Lower lobe of right lung (tissue), 2 donors: ENCODE results near the gene C12orf60. TPM values are rescaled to one million over a fixed set of nuclear protein-coding genes. Genes with fewer than 3 reads are reported as not detected.

Source experiments
- ATAC-seq, 2 donors: fragments of 200-7000 bp; cut with Tn5 transposase; one replicate each; pipeline ENCODE4 v1.9.1; 2020 to 2022; ENCODE audit warnings: mild to moderate bottlenecking in 2 of 2, moderate library complexity in 2 of 2
- DNase-seq: peaks from one replicate; pipeline ENCODE4 v3.0.0-alpha.2; 2020
- H3K27ac ChIP-seq: fragments of 200-600 bp; one replicate; pipeline ENCODE4 v1.8.0; 2022
- H3K27me3 ChIP-seq: fragments of 200-600 bp; one replicate; pipeline ENCODE4 v1.8.0; 2022; ENCODE audit warnings: low read depth
- H3K36me3 ChIP-seq: fragments of 200-600 bp; one replicate; pipeline ENCODE4 v1.8.0; 2022; ENCODE audit warnings: mild to moderate bottlenecking
- H3K4me1 ChIP-seq: fragments of 200-600 bp; one replicate; pipeline ENCODE4 v1.8.0; 2022
- H3K4me3 ChIP-seq: fragments of 200-600 bp; one replicate; pipeline ENCODE4 v1.8.0; 2022; ENCODE audit warnings: mild to moderate bottlenecking
- H3K9me3 ChIP-seq: fragments of 200-600 bp; one replicate; pipeline ENCODE4 v1.8.0; 2022
- CTCF ChIP-seq: fragments of 200-600 bp; IDR thresholded peaks from one replicate; pipeline ENCODE4 v1.8.0; 2022; ENCODE audit warnings: antibody characterized with exemption, mild to moderate bottlenecking
- intact Hi-C: fragments of 100-400 bp; cut with DNase I; formaldehyde crosslinking; loops from one replicate; pipeline ENCODE4 v1.11.0; 2022
- total RNA-seq: library from RNA; stranded (reverse); fragmentation: NEBNext Ultra II Directional; extraction: Animal tissue kit (Norgen Biotek cat#: 25700); gene quantifications from one replicate; pipeline ENCODE4 v1.2.1, GENCODE V29; 2021
- donor health status: DM: no; HTN: yes; CAD: no; lungs with severe emphysema.

Gene C12orf60
- total RNA-seq, 1 donor from 2014 or later, result 0.77 TPM

- ATAC-seq (no peak), DNase-seq (no peak)
- Histone ChIP-seq H3K27ac (no peak overlapping the region), H3K4me3 (no peak overlapping the region), H3K4me1 (peaks cover 23% of the 10 kb centered on the region), H3K27me3 (no peaks in the 10 kb centered on the region), H3K36me3 (no peaks in the 10 kb centered on the region), H3K9me3 (no peaks in the 10 kb centered on the region)
- intact Hi-C loops, result loop anchor here (5.0 kb wide), 1 partner anchor 148 kb away; no protein-coding TSS in a partner anchor
- TF ChIP-seq CTCF, result no peak
These were observed 46.2 kb downstream of the C12orf60 start for GRCh38 chr12:14849661-14850060.

GRCh38 chr12:14850929-14851663 lies 47.6 kb downstream of the C12orf60 start:
- Histone ChIP-seq H3K9me3 (no peaks in the 10 kb centered on the region), H3K27me3 (no peaks in the 10 kb centered on the region), H3K4me3 (no peak overlapping the region), H3K27ac (no peak overlapping the region), H3K4me1 (peaks cover 16% of the 10 kb centered on the region), H3K36me3 (no peaks in the 10 kb centered on the region)
- intact Hi-C loops, result no loop called here
- DNase-seq, result no peak
- no peak for ATAC-seq
- no peak for TF ChIP-seq CTCF

GRCh38 chr12:14852880-14853279 lies 49.4 kb downstream of the C12orf60 start:
- Histone ChIP-seq H3K36me3 (no peaks in the 10 kb centered on the region), H3K27ac (no peak overlapping the region), H3K9me3 (no peaks in the 10 kb centered on the region), H3K27me3 (no peaks in the 10 kb centered on the region), H3K4me1 (no peaks in the 10 kb centered on the region), H3K4me3 (no peak overlapping the region)
- intact Hi-C loops, result no loop called here
- no peak for TF ChIP-seq CTCF
- DNase-seq (no peak), ATAC-seq (no peak)

- H3K27ac ChIP-seq, result no peak overlapping the region
- no peak overlapping the region for H3K4me3 ChIP-seq
- H3K36me3 ChIP-seq, result no peaks in the 10 kb centered on the region
- no peaks in the 10 kb centered on the region for H3K4me1 ChIP-seq
- H3K9me3 ChIP-seq, result no peaks in the 10 kb centered on the region
- intact Hi-C loops, result no loop called here
- TF ChIP-seq CTCF, result no peak
- DNase-seq (no peak), ATAC-seq (no peak)
- no peaks in the 10 kb centered on the region for H3K27me3 ChIP-seq
These were observed 50.5 kb downstream of the C12orf60 start for GRCh38 chr12:14853961-14854360.

- Histone ChIP-seq H3K4me3 (no peak overlapping the region), H3K4me1 (no peaks in the 10 kb centered on the region), H3K9me3 (peaks cover 1% of the 10 kb centered on the region), H3K36me3 (no peaks in the 10 kb centered on the region), H3K27ac (no peak overlapping the region), H3K27me3 (no peaks in the 10 kb centered on the region)
- intact Hi-C loops, result no loop called here
- ATAC-seq (no peak), DNase-seq (no peak)
- no peak for TF ChIP-seq CTCF
These were observed 51.2 kb downstream of the C12orf60 start for GRCh38 chr12:14854586-14855183.
